ENCODE results near the gene KCNK5.

DNA sequence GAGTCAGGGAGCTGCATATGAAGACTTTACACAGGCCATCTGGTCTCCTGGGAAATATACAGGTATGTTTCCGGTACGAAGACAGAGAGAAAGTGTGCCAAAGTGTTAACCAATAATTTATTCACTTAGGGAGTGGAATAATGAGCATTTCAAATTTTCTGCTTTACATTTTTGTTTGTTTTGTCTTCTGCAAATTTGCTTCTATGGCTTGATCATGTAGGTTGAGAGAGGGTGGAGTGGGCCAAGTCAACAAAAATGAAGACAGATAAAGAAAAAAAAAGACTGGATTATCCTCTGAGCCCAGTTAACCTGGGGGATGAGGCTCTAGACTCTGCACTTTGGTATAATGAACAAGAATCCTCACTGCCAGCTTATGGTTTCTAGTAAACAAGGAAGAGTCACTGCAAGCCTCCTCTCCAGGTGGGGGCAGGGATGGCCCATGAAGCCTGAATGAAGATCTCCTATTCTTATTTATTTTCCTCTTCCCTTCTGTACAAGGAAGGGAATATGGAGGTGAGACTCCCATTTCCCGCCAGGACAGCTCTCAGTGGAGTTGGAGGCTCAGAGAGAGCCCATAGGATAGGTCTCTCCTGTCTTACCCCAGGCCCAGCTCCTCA is 47.2 kb upstream of the KCNK5 start:
- TF ChIP-seq CTCF (IDR thresholded peaks at IDR 0.05): no peak
- no peak for TF ChIP-seq EZH2 (IDR thresholded peaks at IDR 0.05; ENCODE audit: borderline replicate concordance, insufficient read depth, low read depth, low read length, poor library complexity, severe bottlenecking)
